GM18508 (cell line): ENCODE data around the gene PLEKHA8.
"Not testable (repeated sequence)": the region's sequence is repeated elsewhere in the genome, so short reads cannot be mapped to it uniquely, and the experiment has no call there.

ENCODE experiments used
- ATAC-seq: cut with Tn5 transposase; IDR thresholded peaks from one replicate; pipeline ENCODE4 v1.9.1; 2021; ENCODE audit warnings: moderate number of reproducible peaks; ENCODE audit not compliant: insufficient read depth, unreplicated experiment

The PLEKHA8 gene

DNA sequence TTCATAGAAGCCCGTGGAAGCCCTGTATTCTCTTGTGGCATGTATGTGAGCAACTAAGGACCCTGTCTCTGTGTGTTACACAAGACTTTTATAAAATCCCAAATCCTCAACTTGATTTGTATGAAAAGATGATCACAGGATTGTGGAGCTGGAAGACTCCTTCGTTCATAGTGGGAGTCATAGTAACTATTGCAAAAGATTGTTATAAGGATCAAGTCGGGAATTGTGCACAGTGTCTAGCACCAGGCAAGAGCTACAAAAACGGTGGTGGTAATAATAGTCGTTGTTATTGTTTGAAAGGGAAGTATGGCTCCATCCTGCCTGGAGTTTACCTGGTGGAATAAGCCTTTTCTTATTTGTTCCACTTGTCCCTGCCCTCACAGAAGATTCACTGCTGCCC, 63.8 kb downstream of the PLEKHA8 start:
- ATAC-seq, result no peak

DNA sequence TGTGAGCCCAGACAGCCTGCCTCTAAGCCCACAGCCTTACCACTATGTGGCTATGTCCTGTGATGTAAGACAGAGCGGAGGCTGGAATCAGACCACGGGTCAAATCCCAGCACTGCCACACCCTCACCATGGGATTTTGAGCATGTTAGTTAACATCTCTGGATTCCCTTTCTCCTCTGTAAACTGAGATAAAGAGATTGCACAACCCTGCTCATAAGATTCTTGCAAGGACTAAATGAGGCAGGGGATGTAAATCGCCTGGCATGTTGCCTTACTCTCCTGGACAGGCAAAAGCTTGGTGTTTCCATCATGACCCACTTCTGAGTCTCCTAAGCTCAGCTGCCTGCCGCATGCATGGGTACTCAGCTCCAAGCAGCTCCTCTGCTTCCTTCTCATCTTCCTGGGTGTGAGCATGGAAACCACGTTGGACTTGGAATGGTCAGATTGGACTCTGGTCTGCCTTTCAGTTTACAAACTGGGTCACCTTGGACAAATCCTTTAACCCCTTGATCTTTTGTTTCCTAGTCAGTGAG, 65.3 kb downstream of the PLEKHA8 start:
- ATAC-seq, result no peak

DNA sequence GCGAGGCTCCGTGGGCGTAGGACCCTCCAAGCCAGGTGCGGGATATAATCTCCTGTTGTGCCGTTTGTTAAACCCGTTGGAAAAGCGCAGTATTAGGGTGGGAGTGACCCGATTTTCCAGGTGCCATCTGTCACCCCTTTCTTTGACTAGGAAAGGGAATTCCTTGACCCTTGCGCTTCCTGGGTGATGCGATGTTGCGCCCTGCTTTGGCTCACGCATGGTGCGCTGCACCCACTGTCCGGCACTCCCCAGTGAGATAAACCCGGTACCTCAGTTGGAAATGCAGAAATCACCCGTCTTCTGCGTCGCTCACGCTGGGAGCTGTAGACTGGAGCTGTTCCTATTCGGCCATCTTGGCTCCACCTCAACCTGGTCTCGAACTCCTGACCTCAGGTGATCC, 70.4 kb downstream of the PLEKHA8 start:
- not testable (repeated sequence) for ATAC-seq

DNA sequence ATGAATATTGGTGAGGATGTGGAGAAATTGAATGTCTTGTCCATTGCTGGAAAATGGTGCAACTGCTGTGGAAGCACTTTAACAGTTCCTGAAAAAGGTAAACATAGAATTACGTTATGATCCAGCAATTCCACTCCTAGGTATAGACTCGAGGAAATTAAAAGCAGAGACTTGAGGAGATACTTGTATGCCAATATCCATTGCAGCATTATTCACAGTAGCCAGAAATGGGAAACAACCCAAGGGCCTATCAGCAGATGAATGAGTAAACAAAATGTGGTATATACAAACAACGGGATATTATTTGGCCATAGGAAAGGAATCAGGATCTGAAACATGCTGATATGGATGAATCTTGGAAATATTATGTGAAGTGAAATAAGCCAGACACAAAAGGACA, 74.1 kb downstream of the PLEKHA8 start:
- no peak for ATAC-seq

DNA sequence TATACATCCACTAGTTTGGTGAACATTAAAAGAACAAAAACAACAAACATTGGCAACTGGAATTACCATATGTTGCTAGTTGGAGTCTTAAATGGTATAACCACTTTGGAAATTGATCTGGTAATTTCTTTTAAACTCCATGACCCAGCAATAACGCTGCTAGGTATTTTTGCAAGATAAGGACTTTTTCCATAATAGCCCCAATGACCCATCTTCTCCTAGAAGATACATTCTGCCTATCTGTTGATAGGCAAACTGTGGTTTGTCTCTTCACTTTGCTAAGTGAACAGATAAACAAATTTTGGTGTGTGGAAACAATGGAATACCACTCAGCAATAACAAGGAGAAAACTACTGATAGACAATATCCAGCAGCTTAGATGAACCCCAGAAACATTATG, 75.9 kb downstream of the PLEKHA8 start:
- no peak for ATAC-seq

DNA sequence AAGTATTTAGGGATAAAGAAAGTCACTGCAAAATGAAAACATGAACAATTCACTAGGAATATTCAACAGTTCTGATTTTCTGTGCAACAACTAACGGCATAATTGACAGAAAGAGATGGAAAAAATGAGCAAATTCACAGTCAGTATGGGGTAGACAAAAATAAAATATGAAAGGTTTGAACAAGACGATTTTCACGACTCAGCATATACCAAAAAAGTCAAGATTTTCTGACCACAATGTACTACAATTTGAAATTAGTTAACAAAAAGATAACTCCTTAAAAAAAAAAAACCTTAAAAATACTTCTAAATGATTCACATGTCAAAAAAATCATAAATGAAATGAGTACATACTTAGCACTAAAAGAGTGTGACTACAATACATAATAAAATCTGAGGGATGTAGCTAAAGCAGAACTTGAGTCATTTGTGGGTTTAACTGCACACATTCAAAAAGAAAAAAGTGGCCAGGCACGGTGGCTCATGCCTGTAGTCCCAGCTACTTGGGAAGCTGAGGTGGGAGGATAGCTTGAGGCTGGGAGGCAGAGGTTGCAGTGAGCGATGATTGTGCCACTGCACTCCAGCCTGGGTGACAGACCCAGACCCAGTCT, 84.0 kb downstream of the PLEKHA8 start:
- ATAC-seq, result no peak

DNA sequence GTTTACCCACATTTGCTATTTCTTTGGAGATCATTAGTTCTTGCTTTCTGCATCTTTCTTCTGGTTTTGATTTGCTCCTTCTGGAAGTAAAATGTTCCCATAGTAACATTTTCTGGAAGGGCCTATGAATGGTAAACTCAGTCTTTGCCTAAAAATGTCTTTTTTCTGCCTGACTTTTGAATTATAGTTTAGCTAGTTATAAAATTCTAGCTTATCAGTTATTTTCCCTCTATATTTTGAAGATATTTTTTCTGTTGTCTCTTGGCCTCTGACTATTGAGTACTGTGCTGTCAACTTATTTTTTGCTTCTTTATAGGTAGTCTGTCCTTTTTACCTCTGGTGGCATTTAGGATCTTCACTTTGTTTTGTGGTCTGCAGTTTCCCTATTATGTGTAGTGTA, 84.9 kb downstream of the PLEKHA8 start:
- no peak for ATAC-seq

DNA sequence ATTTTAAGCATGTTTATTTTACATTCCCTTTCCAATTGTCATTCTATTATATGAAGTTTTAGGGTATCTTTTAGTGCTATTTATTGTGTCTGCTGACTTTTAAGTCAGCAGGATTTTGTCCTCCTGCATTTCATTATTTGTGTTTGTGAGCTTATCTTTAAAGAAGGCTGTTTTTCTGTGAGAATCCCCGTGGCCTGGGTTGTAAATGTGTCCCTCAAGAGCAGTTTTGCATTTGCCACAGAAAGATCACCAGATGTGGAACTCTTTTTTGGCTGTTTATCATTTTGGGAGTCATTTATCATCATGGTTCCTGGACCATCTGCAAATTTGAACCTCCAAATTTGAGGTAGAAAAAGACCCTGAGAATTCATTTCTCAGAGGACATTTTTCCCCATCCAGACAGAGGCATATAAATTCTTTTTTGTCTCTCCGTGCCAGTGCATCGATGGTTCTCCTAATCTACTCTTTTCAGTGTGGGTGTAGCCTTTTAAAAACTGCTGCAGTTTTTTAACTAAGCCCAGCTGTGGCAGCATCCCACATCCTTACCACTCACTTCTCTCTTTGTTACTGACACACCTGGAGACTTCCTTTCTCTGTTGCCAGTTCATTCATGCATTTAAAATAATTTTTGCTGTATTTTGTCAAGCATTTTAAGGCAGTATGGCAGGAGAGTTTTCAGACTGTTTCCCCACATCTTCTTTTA, 86.5 kb downstream of the PLEKHA8 start:
- ATAC-seq, result no peak

DNA sequence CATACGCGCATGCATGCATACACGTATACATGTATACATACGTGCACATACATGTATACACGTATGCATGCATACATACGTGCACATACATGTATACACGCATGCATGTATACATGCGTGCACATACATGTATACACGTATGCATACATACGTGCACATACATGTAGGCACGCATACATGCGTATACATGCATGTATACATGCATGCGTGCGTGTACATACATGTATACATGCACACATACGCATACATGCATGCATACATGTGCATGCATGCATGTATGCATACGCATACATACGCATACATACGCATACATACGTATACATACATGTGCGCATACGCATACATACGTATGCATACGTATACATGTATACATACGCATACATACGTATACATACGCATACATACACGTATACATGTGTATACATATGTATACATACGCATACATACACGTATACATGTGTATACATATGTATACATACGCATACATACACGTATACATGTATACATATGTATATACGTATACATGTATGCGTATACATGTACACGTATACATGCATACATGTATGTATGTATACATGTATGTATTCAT, 87.6 kb downstream of the PLEKHA8 start:
- ATAC-seq, result no peak

DNA sequence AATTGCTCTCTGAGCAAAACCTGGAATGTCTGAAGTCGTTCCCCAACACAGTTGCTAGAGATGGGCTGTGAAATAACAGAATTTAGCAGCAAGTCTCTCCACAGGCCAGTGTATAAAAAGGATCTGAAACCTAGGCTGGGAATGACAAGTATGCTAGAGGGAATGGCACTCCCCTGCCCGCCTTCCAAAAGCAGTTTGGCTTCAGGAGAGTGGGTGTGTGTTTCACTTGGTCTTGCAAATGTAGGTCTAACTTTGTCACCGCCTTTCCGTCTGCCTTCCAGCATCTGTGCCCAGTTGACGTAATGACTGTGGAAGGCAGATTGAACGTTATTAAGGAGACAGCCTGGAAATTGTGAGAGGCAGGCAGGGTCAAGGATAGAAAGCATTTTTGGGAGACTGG, 88.6 kb downstream of the PLEKHA8 start:
- ATAC-seq, result no peak

DNA sequence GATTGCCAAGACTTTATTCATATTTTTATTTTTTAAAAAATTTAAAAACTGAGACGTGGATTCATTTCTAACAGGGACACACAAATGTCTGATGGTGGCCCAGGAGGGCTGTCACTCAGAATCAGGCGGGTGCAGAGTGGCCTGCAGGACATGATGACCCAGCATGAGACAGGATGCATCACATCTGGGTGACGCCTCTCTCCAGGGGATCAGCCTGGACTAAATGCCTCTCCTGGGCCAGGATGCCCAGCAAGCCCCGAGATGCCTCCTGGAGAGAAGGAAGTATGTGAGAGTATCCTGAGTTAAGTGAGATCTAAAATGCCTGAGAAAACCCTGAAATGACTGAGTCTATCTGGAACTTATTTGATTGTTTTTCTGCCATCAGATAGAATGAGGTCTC, 89.7 kb downstream of the PLEKHA8 start:
- ATAC-seq, result no peak

DNA sequence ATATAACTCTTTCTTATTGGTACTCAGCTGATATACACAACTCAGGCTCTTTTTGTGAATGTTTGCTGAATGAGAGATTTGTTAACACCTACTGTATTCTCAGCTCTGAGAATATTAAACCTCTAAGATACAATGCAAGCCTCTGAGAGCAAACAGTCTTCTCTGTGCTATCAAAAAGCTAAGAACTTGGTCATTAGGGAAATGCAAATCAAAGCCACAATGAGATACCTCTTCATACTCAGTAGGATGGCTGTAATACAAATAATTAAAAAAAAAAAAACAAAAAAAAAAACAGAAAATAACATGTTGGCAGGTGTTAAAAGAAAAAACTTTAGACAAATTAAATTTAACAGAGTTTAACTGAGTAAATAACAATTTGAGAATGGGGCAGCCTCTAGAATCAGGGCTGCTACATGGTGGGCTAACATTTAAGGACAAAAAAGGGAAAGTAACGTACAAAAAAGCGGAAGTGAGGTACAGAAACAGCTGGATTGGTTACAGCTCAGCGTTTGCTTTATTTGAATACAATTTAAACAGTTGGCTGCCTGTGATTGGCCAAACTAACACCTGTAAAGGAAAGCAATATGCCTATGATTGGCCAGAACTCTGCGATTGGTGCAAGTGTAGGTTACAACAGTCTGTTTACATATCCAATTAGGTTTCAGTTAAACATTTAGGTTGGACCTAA, 91.8 kb downstream of the PLEKHA8 start:
- no peak for ATAC-seq

DNA sequence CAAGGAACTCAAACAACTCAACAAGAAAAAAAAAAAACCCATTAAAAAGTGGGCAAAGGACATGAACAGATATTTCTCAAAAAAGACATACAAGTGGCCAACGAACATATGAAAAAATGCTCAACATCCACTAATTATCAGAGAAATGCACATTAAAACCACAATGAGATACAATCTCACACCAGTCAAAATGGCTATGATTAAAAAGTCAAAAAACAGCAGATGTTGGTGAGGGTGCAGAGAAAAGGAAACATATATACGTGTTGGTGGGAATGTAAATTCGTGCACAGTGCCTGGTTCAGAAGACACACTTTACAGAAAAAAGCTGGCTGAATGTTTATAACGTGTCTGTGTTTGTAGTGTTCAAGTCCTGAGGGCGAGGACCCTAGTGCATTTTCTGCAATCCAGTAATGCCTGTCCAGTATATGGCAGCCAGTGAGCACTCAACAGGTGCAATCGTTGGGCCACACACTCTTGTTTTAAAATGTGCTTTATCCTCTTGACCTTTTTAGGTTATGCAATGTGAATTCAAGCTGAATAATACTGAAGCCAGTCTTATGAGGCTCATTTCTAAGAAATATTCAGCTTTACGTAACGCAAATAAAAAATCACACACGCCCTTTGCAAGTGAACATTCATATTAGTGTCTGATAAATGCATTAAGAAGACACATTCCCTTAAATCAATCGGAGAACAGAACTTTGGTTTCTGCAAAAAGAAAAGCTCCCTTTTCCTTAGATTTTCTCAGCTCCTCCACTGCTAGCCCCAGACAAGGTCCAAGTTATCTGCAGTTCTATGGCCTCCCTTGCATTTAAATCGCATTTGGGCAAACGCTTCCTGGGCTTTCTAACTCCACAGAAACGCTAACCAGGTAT, 105.8 kb downstream of the PLEKHA8 start:
- ATAC-seq, result no peak

DNA sequence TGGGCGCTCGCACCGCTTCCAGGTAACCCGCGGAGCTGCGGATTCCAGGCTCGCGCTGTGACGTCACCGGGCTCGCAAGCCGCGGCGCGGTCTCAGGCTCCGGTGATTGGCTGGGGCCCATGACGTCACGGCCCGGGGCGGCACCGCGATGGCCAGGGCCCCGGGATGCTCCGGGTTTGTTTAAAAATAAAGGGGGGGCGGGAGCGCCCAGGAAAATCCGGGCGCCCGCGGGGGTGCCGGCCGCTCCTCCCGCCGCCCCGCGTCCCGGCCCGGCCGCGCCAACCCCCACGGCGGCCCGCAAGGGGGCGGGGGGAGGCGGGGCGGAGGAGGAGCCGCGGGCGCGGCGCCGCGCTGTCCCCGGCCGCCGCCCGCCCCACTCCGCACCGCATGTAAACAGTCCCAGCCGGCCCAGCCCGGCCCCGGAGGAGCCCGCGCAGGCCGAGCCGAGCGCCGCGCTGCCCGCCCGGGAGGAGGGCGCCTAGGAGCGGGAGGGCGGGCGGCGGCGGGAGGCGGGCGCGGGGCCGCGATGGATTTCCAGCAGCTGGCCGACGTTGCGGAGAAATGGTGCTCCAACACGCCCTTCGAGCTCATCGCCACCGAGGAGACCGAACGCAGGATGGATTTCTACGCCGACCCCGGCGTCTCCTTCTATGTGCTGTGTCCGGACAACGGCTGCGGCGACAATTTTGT, 106.5 kb downstream of the PLEKHA8 start, which contains the start of gene MTURN:
MTURN (plus strand) TSS at position 376 of the 690 bp plus-strand sequence; CDS start at position 527, 151 bp downstream.
- ATAC-seq, result no peak

DNA sequence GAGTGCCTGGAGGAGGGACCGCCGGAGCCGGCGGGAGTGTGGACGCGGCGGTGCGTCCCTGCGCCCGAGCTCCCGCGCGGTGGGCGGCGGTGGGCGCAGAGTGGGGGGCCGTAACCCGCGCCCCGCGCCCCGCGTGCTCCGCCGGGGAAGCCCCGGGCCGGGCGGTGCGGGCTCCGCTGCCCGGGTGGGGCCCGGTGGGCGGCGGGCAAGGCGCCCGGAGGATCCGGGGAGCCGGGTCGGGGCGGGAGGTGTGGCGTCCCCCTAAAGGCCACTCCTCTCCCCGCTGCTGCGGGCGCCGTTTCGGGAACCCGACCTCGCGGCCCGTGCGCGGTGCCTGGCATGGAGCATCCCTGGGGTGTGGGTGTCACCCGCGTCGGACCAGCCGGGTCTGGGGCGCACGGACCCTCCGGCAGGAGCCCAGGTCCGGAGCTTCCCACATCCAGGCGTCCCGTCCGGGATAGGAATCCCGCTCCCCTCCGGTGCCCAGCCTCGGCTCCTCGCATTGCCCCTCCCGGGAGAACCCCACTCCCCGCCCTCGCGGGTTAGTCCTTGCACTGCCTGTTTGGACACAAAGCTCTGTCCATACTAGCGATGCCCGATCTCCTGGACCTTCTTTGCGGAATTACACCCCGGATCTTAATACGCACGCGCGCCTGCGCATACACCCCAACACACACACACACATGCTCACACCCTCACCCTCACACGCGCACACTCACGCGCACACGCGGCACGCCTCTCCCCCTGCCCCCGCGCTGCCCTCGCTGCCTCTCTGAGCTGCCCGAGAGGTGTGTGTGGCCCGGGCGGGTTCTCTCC, 107.3 kb downstream of the PLEKHA8 start:
- no peak for ATAC-seq

DNA sequence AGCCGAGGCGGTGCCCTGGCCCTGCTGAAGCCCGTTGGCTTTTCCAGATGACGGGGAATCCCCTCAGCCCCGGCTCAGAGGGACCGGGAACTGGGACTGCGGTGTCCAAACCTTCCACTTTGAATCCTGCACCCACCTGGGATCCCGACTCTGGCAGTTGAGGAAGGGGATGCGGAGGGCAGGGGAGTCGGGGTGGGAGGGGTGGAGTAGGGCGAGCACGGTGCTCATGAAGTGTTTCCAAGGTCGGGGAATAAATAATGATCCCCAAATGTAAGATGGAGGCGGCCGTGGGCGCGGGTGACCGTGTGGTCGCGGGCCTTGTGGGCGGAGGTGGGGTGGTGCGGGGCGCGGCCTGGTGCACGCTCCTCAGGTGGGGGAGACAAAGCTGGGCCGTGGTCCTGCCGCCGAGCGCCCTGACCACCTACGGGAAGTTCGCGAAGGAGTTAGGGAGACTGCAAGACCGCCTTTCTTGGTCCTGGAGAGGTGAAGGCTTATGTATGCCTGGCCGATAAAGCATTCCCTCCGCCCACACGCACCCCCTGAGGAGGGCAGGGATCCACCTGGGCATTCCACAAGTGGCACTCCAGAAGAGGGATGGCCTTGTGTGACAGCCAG, 108.0 kb downstream of the PLEKHA8 start:
- no peak for ATAC-seq

DNA sequence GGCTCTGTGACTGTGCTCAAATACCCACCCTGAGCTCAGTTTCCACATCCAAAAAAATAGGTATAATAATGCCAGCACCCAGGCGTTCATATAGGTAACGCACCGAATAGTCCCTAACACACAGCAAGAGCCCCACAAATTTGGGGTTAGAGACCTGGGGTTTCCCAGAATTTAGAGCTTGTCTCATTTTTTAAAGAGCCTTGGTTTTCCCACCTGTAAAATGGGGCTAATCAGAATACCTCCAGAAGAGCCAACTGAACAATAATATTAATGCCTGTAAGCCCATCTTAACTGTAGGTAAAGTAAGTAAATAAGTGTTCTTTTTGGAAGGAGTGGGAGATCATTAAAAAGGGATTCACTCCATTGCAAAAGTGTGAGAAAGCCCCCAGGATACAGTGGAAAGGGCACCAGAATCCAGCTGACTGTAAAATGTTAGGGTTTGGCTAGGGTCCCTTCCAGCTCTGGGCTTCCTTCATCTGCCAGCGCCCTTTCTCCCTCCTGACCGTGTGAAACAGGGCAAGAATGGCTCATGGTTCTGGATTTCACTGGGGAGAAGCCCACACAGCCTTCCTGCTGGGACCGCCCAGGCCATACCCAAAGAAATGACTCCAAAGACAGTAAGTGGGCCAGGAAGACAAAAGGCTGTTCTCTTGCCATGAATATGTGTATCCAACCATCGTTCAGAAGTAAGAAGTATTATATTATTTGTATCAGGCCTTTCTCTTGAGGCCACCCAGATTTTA, 108.7 kb downstream of the PLEKHA8 start:
- no peak for ATAC-seq
